Neutrophil (primary cell): ENCODE measurements around the gene TRPM5.

Experiments
- H3K27ac ChIP-seq: fragments of 200-600 bp; sonication (generic); 2 replicates; pipeline ENCODE4 v1.5.1; 2016; ENCODE audit warnings: mild to moderate bottlenecking, moderate library complexity
- H3K27me3 ChIP-seq: fragments of 200-600 bp; sonication (generic); 2 replicates; pipeline ENCODE4 v1.6.0; 2016; ENCODE audit warnings: mild to moderate bottlenecking
- H3K36me3 ChIP-seq: fragments of 200-600 bp; sonication (generic); 2 replicates; pipeline ENCODE4 v1.5.1; 2017
- H3K4me1 ChIP-seq, 2 experiments: fragments of 200-600 bp in 1 of 2; sonication (generic) in 1 of 2; 1 replicate in 1 of 2; 2 replicates in 1 of 2; pipeline versions ENCODE4 v1.5.1 to v1.6.1; 2013 to 2016; ENCODE audit warnings: low read depth in 1 of 2, low read length in 1 of 2, mild to moderate bottlenecking in 1 of 2, moderate library complexity in 1 of 2; ENCODE audit not compliant: control insufficient read depth in 1 of 2, insufficient read depth in 1 of 2
- H3K4me3 ChIP-seq, 2 experiments: fragments of 200-600 bp in 1 of 2; sonication (generic) in 1 of 2; 1 replicate in 1 of 2; 2 replicates in 1 of 2; pipeline ENCODE4 v1.5.1; 2013 to 2016; ENCODE audit warnings: low read depth in 1 of 2, low read length in 1 of 2, mild to moderate bottlenecking in 1 of 2, moderate library complexity in 1 of 2
- H3K9me3 ChIP-seq: fragments of 200-600 bp; sonication (generic); 2 replicates; pipeline ENCODE4 v1.5.1; 2016
- CTCF ChIP-seq: fragments of 200-600 bp; sonication (generic); IDR thresholded peaks from 2 replicates; pipeline ENCODE4 v1.5.1; 2016; ENCODE audit warnings: antibody characterized with exemption

Gene TRPM5

GRCh38 chr11:2462986-2463765, 18.9 kb upstream of the TRPM5 start:
- Histone ChIP-seq H3K4me3 (no peak overlapping the region), H3K36me3 (no peaks in the 10 kb centered on the region), H3K9me3 (no peaks in the 10 kb centered on the region), H3K27ac (no peak overlapping the region), H3K27me3 (peaks cover 5% of the 10 kb centered on the region), H3K4me1 (no peaks in the 10 kb centered on the region)
- TF ChIP-seq CTCF, result no peak

- Histone ChIP-seq H3K9me3 (no peaks in the 10 kb centered on the region), H3K27ac (no peak overlapping the region), H3K4me3 (no peak overlapping the region), H3K27me3 (peaks cover 2% of the 10 kb centered on the region), H3K36me3 (no peaks in the 10 kb centered on the region), H3K4me1 (no peaks in the 10 kb centered on the region)
- no peak for TF ChIP-seq CTCF
Observed at GRCh38 chr11:2462543-2462985, 18.2 kb upstream of the TRPM5 start.

GRCh38 chr11:2461956-2462542, 17.7 kb upstream of the TRPM5 start:
- Histone ChIP-seq H3K36me3 (no peaks in the 10 kb centered on the region), H3K27me3 (no peaks in the 10 kb centered on the region), H3K4me1 (no peaks in the 10 kb centered on the region), H3K27ac (no peak overlapping the region), H3K9me3 (no peaks in the 10 kb centered on the region), H3K4me3 (no peak overlapping the region)
- no peak for TF ChIP-seq CTCF

DNA sequence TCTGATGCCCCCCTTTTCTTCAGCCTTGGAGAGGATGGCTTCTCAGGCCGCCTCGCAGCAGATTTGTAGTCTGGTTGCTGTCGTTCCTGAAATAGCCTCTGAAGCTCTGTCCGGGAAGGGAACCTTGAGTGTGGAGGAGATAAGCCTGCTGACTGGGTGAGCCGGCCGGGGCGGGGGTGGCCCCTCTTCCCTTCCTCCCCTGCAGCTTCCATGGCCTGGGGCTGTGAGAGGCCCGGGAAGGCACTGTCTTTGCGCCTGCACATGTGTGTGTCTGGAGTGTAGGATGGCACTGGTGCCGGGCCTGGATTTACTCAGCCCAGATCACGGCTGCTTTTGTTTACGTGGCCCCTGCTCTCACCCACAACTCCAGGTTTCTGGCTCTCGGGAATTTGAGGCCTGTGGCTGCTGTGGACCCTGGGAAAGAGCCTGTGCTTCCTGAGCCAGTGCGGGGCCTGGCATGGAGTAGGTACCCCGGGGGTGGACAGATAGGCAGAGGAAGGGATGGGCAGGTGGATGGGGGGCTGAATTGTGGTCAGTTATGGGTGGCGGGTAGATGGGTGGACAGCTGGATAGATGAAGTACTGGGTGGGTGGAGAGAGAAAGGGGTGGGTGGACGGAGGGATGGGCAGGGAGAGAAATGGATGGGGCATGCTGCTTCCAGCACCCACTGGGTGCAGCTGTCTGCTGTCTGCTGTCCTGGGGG, 17.1 kb upstream of the TRPM5 start:
- no peaks in the 10 kb centered on the region for H3K36me3 ChIP-seq
- no peak overlapping the region for H3K27ac ChIP-seq
- no peaks in the 10 kb centered on the region for H3K27me3 ChIP-seq
- no peak overlapping the region for H3K4me3 ChIP-seq
- no peak for TF ChIP-seq CTCF
- no peaks in the 10 kb centered on the region for H3K4me1 ChIP-seq
- no peaks in the 10 kb centered on the region for H3K9me3 ChIP-seq

- no peak for TF ChIP-seq CTCF
- no peak overlapping the region for H3K27ac ChIP-seq
- no peaks in the 10 kb centered on the region for H3K36me3 ChIP-seq
- no peaks in the 10 kb centered on the region for H3K27me3 ChIP-seq
- no peak overlapping the region for H3K4me3 ChIP-seq
- no peaks in the 10 kb centered on the region for H3K9me3 ChIP-seq
- no peaks in the 10 kb centered on the region for H3K4me1 ChIP-seq
Observed at GRCh38 chr11:2460540-2461252, 16.4 kb upstream of the TRPM5 start.
